Astrocyte of the cerebellum (primary cell): ENCODE results near the gene SLC25A4.

Experiments used
- DNase-seq: peaks from one replicate; pipeline ENCODE4 v3.0.0-alpha.2; 2011; ENCODE audit warnings: low read depth
- H3K4me3 ChIP-seq: 2 replicates; pipeline ENCODE4 v1.5.1; 2011; ENCODE audit warnings: mild to moderate bottlenecking, low read depth, low read length, moderate library complexity
- CTCF ChIP-seq: IDR thresholded peaks from 2 replicates; pipeline ENCODE4 v1.5.1; 2012; ENCODE audit warnings: low read length, low read depth, moderate library complexity, mild to moderate bottlenecking; ENCODE audit errors: missing control alignments
- in situ Hi-C: cut with HindIII; loops from 2 replicates; pipeline ENCODE4 v1.10.0; 2017; ENCODE audit warnings: low sequenced_read_pairs

The SLC25A4 gene

GRCh38 chr4:185127021-185127925 lies 15.8 kb upstream of the SLC25A4 start:
- H3K4me3 ChIP-seq: peak overlapping the region; percentile 57
- in situ Hi-C loops: no loop called here

DNA sequence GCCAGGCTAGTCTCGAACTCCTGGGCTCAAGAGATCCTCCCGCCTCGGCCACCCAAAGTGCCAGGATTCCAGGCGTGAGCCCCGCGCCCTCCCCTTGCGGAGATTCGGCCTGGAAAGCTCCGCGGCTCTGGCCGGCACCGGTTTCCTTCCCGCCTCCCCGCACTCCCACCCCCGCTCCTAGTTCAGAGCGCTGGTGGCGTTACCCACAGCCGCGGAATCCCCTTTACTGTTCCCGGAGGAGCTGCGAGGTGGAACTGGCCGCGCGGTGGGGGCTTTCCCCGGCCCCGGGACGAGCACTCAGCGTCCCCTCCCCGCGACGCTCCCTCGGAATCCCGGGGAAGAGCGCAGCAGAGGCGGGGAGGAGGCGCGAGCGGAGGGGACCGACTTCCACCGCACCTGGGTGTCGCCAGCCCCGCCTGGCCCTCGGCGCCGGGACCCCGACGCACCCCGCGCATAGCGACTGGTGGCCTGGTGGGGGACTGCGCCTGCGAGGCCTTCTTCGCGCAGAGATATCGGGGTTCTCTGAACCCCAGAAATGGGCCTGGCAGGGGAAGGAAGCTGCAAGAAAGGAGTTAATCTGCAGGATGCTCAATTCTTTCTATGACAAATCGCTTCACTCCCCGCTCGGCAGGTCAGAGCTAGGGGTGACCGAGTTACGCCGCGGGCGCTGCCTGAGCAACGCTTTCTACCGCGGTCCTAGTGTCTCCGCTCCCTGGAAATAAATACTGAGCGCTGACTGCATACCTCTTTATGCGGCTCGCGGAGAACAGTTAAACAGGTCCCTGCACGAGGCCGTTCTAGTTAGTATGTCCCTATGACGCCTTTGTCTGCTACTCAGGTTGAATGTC lies 14.6 kb upstream of the SLC25A4 start:
- peak overlapping the region; percentile 57 for H3K4me3 ChIP-seq
- no peak for TF ChIP-seq CTCF
- in situ Hi-C loops: no loop called here
- DNase-seq: no peak

More at GRCh38 chr4:185127021-185127925, 15.8 kb upstream of the SLC25A4 start:
- no peak for TF ChIP-seq CTCF
- no peak for DNase-seq

GRCh38 chr4:185134307-185134869 lies 8.7 kb upstream of the SLC25A4 start:
- in situ Hi-C loops: no loop called here
- no peak overlapping the region for H3K4me3 ChIP-seq
- TF ChIP-seq CTCF: peak; percentile 56
- DNase-seq: peak; percentile 40

DNA sequence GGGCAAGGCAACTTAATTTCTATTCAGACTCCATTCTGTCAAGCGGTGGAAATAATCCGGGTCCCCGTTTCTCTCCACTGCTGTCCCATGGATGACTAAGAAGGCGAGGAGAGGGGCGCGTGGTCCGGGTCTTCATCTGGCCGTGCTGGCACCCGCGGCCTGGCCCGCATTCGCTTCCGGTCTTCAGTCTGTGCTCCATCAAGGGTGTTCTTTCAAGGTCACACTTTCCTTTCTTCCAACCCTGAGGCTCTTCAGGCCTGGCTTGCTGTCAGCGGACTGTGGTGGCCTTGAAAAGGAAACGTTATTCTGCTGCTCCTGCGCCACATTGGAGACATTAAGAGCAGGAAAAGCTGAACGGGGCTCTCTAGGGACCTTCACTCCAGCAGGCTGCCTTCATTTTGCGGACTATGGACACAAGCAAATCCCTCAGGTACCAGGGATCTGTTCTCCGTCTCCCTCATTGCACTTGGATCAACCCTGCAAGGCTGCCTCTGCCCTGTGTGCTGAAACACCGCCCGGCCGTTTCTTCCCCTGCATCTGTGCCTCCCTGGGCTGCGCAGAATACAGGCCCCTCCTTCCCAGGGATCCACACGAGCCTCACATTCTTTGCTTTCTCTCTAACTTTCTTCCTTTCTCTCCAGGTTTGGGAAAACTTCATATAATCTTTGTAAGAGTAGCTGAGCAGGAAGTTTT lies 5.7 kb upstream of the SLC25A4 start:
- no peak for TF ChIP-seq CTCF
- DNase-seq: no peak
- in situ Hi-C loops: loop anchor here (5.0 kb wide), 1 partner anchor 100 kb away; no protein-coding TSS in a partner anchor
- no peak overlapping the region for H3K4me3 ChIP-seq

DNA sequence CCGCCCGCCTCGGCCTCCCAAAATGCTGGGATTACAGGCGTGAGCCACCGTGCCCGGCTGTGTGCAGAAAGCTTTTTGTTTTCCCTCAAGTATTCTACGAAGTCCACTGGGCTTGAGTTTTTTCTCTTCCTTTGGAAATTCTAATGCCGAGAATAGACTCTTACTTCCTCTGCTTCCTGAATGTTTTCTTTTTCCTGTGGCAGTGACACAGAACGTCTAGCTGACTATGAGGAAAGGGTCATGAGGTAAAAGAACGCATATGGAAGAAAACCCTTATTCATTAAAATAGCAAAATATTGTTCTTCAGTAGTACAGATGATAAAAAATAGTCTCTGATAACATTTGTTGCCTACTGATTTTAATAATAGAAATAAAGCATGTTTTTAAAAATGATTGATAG lies 4.9 kb upstream of the SLC25A4 start:
- no peak overlapping the region for H3K4me3 ChIP-seq
- DNase-seq: no peak
- in situ Hi-C loops: loop anchor here (5.0 kb wide), 1 partner anchor 101 kb away; no protein-coding TSS in a partner anchor
- TF ChIP-seq CTCF: no peak
